ENCODE data around the gene CAB39. TPM values are rescaled to one million over a fixed set of nuclear protein-coding genes. Genes with fewer than 3 reads are reported as not detected.

Gene CAB39
- polyA plus RNA-seq, 1 of the 3 experiments (the other 2 are of a cell fraction), result 15.7 TPM

DNA sequence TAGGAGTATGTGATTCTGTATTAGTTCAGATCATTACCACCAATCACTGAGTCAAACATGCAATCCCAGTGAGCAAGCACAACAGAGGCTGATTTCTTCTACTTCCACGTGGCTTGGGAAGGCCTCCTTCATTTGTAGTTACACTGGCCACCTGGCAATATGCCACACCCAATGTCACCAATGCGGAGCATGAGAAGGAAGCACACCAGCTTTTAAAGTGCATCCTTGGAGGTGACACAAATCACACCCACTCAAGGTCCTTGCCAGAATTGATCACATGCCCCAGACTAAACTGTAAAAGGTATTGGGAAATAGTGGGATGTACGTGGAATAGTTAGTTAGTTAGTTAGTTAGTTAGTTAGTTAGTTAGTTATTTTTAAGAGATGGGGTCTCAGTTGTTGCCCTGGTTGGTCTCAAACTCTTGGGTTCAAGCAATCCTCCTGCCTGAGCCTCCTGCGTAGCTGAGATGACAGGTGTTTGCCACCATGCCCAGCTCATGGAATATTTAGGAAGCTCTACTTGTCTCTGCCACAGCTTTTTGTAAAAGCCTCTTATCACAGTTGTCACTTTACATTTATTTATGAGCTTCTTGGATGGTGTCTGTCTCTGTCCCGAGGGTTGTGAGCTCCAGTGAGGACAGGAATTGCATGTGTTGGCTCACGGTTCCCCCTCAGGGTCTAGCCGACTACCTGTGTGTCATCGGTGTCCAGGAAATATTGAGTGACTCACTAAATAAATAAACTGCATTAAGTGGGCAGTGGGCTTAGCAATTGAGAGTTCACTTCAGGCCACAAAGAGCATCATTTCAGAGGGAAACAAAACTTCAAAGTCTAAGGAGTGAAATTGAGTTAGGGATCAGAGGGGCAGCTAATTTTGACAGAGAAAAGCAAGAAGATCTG lies 28.1 kb upstream of the CAB39 start:
- CTCF ChIA-PET, result interaction anchor here (1.0 kb wide), 1 partner anchor 229 kb away, joined by 3 read pairs; no protein-coding TSS in a partner anchor
- no peak for DNase-seq

DNA sequence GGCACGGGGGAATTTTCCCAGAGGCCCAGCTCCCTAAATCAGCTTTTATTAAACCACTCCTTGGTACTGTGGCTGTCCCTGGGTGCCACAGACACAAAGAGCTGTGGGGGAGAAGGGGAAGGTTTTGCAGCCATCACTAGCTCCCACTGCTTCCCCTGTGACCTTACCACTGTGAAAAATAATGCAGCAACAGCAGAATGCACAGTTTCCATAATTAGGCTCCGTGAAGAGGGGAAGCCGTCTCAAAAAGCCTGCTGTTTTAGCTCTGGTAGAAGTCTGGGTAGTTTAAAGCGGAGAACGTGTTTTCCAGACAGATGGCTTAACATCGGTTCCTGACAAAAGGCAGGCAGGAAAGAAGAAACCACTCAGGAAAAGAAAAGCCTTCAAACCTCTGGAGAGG lies 27.5 kb upstream of the CAB39 start:
- 54% methylated on average over 6 of the region's 6 CpGs for WGBS (ENCODE audit: low lambda C conversion rate)
- Histone ChIP-seq H3K4me3 (ENCODE audit: low read depth in 2 of 2, low read length in 1 of 2) (no peak overlapping the region), H3K79me2 (ENCODE audit: insufficient read depth) (no peaks in the 10 kb centered on the region), H3K36me3 (replicated peaks in 1 of 2; ENCODE audit: control insufficient read depth in 1 of 2, insufficient read depth in 2 of 2, low read length in 1 of 2) (no peaks in the 10 kb centered on the region), H2AFZ (ENCODE audit: low read depth) (peak overlapping the region; percentile 7; the same call in 1 of the 2 replicates), H3K4me2 (no peak overlapping the region; the same call in 1 of the 2 replicates), H3K9me2 (no peaks in the 10 kb centered on the region), H3K4me1 (ENCODE audit: control insufficient read depth in 1 of 2, insufficient read depth in 2 of 2, low read depth in 1 of 2, low read length in 1 of 2) (peaks cover 6 to 17% of the 10 kb centered on the region in 2 experiments; a peak in 2 of 4 replicates), H3K27ac (ENCODE audit: low read depth in 2 of 2, low read length in 1 of 2) (no peak overlapping the region; a peak in 1 of 4 replicates), H3K27me3 (ENCODE audit: insufficient read depth) (no peaks in the 10 kb centered on the region), H3K9me3 (no peaks in the 10 kb centered on the region), H3F3A (replicated peaks; ENCODE audit: insufficient read depth) (peaks cover 7% of the 10 kb centered on the region), H3K9ac (no peak overlapping the region), H4K20me1 (ENCODE audit: insufficient read depth) (no peaks in the 10 kb centered on the region)
- POLR2A ChIA-PET, result no interaction called here
- CTCF ChIA-PET, result interaction anchor here (1.0 kb wide), 1 partner anchor 228 kb away, joined by 3 read pairs; no protein-coding TSS in a partner anchor
- no peak for TF ChIP-seq SIN3A (IDR thresholded peaks at IDR 0.05; ENCODE audit: borderline replicate concordance, low read depth, low read length)
- no peak for TF ChIP-seq GATA2 (CRISPR knock-in tag; IDR thresholded peaks at IDR 0.05)
- TF ChIP-seq GABPA (IDR thresholded peaks at IDR 0.05; ENCODE audit: low read depth), result no peak
- TF ChIP-seq RCOR1 (IDR thresholded peaks at IDR 0.05; ENCODE audit: low read length), result no peak
- TF ChIP-seq EP300 (IDR thresholded peaks at IDR 0.05; ENCODE audit: borderline replicate concordance in 1 of 2, low read depth in 1 of 2, low read length in 1 of 2), result no peak
- no peak for TF ChIP-seq ELF1 (IDR thresholded peaks at IDR 0.05)
- TF ChIP-seq FOXJ3 (CRISPR knock-in tag; IDR thresholded peaks at IDR 0.05), result no peak
- no peak for TF ChIP-seq RFX5 (IDR thresholded peaks at IDR 0.05; ENCODE audit: low read length)
- TF ChIP-seq MXI1 (IDR thresholded peaks at IDR 0.05; ENCODE audit: low read depth, low read length), result no peak
- no peak for TF ChIP-seq JUND (IDR thresholded peaks at IDR 0.05)
- TF ChIP-seq TCF12 (IDR thresholded peaks at IDR 0.05), result no peak
- no peak for TF ChIP-seq TAF1 (IDR thresholded peaks at IDR 0.05; ENCODE audit: borderline replicate concordance, low read depth, low read length)
- TF ChIP-seq, protein P1, sequence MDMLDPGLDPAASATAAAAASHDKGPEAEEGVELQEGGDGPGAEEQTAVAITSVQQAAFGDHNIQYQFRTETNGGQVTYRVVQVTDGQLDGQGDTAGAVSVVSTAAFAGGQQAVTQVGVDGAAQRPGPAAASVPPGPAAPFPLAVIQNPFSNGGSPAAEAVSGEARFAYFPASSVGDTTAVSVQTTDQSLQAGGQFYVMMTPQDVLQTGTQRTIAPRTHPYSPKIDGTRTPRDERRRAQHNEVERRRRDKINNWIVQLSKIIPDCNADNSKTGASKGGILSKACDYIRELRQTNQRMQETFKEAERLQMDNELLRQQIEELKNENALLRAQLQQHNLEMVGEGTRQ (IDR thresholded peaks at IDR 0.05; ENCODE audit: borderline replicate concordance, low read depth, low read length), result no peak
- TF ChIP-seq, protein P2, sequence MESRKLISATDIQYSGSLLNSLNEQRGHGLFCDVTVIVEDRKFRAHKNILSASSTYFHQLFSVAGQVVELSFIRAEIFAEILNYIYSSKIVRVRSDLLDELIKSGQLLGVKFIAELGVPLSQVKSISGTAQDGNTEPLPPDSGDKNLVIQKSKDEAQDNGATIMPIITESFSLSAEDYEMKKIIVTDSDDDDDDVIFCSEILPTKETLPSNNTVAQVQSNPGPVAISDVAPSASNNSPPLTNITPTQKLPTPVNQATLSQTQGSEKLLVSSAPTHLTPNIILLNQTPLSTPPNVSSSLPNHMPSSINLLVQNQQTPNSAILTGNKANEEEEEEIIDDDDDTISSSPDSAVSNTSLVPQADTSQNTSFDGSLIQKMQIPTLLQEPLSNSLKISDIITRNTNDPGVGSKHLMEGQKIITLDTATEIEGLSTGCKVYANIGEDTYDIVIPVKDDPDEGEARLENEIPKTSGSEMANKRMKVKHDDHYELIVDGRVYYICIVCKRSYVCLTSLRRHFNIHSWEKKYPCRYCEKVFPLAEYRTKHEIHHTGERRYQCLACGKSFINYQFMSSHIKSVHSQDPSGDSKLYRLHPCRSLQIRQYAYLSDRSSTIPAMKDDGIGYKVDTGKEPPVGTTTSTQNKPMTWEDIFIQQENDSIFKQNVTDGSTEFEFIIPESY (IDR thresholded peaks at IDR 0.05; ENCODE audit: borderline replicate concordance, low read depth), result no peak
- TF ChIP-seq, protein P3, sequence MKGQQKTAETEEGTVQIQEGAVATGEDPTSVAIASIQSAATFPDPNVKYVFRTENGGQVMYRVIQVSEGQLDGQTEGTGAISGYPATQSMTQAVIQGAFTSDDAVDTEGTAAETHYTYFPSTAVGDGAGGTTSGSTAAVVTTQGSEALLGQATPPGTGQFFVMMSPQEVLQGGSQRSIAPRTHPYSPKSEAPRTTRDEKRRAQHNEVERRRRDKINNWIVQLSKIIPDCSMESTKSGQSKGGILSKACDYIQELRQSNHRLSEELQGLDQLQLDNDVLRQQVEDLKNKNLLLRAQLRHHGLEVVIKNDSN (IDR thresholded peaks at IDR 0.05; ENCODE audit: borderline replicate concordance, low read depth), result no peak
- TF ChIP-seq EZH2phosphoT487 (IDR thresholded peaks at IDR 0.05; ENCODE audit: borderline replicate concordance, low read depth), result no peak
- no peak for TF ChIP-seq RXRA (IDR thresholded peaks at IDR 0.05; ENCODE audit: borderline replicate concordance, low read depth)
- TF ChIP-seq CHD2 (IDR thresholded peaks at IDR 0.05; ENCODE audit: low read length, partially characterized antibody), result no peak
- DNase-seq, result no peak

More for the DNA sequence above, 28.1 kb upstream of the CAB39 start:
- Histone ChIP-seq H3K9me3 (no peaks in the 10 kb centered on the region), H3K9ac (no peak overlapping the region), H3K9me2 (no peaks in the 10 kb centered on the region), H3K4me1 (ENCODE audit: control insufficient read depth in 1 of 2, insufficient read depth in 2 of 2, low read depth in 1 of 2, low read length in 1 of 2) (peaks cover 6 to 17% of the 10 kb centered on the region in 2 experiments; a peak in 2 of 4 replicates), H3K79me2 (ENCODE audit: insufficient read depth) (no peaks in the 10 kb centered on the region), H4K20me1 (ENCODE audit: insufficient read depth) (no peaks in the 10 kb centered on the region), H3K36me3 (replicated peaks in 1 of 2; ENCODE audit: control insufficient read depth in 1 of 2, insufficient read depth in 2 of 2, low read length in 1 of 2) (no peaks in the 10 kb centered on the region), H3F3A (replicated peaks; ENCODE audit: insufficient read depth) (peaks cover 7% of the 10 kb centered on the region), H3K27me3 (ENCODE audit: insufficient read depth) (no peaks in the 10 kb centered on the region), H2AFZ (ENCODE audit: low read depth) (peak overlapping the region; percentile 7; the same call in 1 of the 2 replicates), H3K4me2 (no peak overlapping the region; the same call in 1 of the 2 replicates), H3K27ac (ENCODE audit: low read depth in 2 of 2, low read length in 1 of 2) (no peak overlapping the region; a peak in 1 of 4 replicates), H3K4me3 (ENCODE audit: low read depth in 2 of 2, low read length in 1 of 2) (no peak overlapping the region)
- POLR2A ChIA-PET, result no interaction called here
- 54% methylated on average over 8 of the region's 8 CpGs for WGBS (ENCODE audit: low lambda C conversion rate)
- TF ChIP-seq FOSL2 (IDR thresholded peaks at IDR 0.05; ENCODE audit: borderline replicate concordance, low read depth) (0 out of 2 replicates have a peak, but pooled peaks have one; percentile 9), MXI1 (IDR thresholded peaks at IDR 0.05; ENCODE audit: low read depth, low read length) (no peak)

Data from SK-N-SH (cell line).